AG09319 (cell line): Measurements from ENCODE around the gene SYNGR1.
A peak's percentile ranks its signal among the peaks of the same experiment; 100 is the strongest.

Source experiments
- DNase-seq: peaks from one replicate; pipeline ENCODE4 v3.0.0-alpha.2; 2010; ENCODE audit warnings: low read depth; ENCODE audit errors: extremely low read depth
- TF ChIP-seq, protein P1 (sequence below): IDR thresholded peaks from 2 replicates; pipeline ENCODE4 v1.5.1; 2011; ENCODE audit warnings: low read depth, mild to moderate bottlenecking, inconsistent platforms, low read length, moderate library complexity

Gene SYNGR1

DNA sequence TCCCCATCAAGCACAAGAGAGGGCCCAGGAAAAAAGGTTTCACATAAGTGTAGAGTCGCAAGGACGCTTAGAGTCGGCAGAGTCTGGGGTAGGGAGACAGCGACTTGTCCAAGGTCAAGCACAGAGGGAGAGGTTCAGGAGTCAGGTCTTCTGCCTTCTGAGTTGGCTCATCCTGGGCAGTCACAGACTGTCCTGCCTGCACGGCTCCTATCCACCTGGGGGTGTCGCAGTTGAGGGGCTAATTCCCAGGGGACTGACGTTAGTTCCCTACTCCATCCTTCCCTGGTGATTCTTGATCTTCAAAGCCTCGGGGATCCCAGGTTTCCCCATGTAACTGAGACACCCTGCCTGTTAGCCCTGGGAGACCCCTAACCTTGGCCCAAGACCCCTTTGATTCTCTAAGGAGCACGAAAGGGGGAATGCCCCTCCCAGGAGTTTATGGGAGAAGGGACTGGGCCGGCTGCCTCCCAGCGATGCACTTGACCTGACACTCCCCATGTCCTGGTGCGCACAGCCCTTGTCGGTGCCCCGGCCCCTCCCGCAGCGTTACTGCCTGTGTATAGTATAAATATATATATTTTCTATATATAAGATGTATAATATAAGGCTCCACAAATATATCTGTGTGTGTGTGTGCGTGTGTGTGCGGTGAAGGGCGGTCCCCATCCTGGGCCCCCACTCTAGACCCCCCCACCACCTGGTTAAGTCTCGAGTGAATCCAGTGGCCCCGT lies 35.1 kb downstream of the SYNGR1 start:
- DNase-seq: no peak
- TF ChIP-seq, protein P1, sequence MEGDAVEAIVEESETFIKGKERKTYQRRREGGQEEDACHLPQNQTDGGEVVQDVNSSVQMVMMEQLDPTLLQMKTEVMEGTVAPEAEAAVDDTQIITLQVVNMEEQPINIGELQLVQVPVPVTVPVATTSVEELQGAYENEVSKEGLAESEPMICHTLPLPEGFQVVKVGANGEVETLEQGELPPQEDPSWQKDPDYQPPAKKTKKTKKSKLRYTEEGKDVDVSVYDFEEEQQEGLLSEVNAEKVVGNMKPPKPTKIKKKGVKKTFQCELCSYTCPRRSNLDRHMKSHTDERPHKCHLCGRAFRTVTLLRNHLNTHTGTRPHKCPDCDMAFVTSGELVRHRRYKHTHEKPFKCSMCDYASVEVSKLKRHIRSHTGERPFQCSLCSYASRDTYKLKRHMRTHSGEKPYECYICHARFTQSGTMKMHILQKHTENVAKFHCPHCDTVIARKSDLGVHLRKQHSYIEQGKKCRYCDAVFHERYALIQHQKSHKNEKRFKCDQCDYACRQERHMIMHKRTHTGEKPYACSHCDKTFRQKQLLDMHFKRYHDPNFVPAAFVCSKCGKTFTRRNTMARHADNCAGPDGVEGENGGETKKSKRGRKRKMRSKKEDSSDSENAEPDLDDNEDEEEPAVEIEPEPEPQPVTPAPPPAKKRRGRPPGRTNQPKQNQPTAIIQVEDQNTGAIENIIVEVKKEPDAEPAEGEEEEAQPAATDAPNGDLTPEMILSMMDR: peak; percentile 17

DNA sequence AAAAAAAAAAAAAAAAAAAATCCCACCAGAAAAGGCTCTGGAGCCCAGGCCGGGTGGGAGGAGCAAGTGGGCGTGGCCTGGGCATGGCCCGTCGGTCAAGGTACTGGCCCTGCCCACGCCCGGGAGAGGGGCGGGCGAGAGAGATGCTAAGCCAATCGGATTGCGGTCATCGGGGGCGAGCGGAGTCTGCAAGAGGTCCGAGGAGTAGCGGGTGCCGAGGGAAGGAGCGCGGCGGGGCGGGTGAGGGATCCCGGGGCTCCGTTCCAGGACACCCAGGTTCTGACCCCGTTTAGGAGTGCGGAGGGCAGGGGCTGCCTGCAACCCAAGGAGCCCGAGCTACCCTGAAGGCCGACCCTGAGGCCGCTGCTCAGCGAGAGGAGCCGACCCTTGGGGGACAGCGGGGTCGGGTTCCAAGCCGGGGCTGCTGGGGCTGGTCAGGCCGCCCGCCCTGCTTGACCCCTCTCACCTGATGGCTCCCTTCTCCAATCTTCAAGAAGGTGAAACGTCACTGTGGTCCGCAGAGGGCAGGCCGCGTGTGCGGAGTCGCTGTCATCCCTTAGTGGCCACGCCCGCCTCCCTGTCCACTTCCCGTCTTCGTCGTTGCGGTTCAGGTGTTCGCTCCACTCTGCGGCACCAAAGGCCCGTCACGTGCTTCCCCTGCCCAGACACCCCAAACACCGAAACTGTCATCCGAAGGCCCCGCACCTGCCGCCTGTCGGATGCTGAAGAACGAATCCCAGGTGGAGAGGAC lies 38.6 kb downstream of the SYNGR1 start:
- DNase-seq: peak; percentile 44
- TF ChIP-seq, protein P1: no peak

DNA sequence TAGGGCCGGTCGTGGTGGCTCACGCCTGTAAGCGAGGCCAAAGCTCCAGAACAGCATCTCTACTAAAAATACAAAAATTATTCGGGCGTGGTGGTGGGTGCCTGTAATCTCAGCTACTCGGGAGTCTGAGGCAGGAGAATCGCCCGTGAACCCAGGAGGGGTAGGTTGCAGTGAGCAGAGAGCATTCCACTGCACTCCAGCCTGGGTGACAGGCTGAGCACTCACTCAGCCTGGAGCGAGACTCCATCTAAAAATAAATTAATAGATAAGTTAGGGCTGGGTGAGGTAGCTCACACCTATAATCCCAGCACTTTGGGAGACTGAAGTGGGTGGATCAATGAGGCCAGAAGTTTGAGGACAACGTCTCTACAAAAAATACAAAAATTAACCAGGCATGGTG lies 39.6 kb downstream of the SYNGR1 start:
- TF ChIP-seq, protein P1: no peak
- DNase-seq: no peak

DNA sequence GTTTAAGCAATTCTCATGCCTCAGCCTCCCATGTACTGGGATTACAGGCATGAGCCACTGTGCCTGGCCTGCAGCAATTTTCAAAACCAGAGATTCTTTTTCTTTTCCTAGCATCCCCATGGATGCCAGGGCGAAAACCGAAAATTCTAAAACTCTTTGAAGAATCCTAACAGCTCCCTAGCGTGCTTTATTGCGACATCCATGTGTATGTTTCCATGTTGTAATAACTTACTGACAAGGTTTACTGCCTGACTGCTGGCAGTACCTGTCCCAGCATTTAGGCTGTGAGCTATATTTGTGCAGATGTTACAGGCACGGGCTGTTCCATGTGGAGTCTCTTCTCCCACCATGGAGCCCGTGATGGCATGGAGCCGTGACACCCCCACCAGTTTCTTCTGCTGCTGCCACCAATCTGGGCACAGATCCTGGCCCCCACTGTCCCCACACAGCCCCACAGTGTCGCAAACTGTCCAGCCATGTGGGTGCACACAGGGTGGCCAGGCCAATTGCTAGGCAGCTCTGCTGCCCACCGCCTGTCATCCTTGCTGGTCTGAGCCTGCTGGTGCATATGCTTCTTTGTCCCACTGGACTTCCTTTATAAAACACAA lies 42.7 kb downstream of the SYNGR1 start:
- DNase-seq: no peak
- TF ChIP-seq, protein P1: no peak

DNA sequence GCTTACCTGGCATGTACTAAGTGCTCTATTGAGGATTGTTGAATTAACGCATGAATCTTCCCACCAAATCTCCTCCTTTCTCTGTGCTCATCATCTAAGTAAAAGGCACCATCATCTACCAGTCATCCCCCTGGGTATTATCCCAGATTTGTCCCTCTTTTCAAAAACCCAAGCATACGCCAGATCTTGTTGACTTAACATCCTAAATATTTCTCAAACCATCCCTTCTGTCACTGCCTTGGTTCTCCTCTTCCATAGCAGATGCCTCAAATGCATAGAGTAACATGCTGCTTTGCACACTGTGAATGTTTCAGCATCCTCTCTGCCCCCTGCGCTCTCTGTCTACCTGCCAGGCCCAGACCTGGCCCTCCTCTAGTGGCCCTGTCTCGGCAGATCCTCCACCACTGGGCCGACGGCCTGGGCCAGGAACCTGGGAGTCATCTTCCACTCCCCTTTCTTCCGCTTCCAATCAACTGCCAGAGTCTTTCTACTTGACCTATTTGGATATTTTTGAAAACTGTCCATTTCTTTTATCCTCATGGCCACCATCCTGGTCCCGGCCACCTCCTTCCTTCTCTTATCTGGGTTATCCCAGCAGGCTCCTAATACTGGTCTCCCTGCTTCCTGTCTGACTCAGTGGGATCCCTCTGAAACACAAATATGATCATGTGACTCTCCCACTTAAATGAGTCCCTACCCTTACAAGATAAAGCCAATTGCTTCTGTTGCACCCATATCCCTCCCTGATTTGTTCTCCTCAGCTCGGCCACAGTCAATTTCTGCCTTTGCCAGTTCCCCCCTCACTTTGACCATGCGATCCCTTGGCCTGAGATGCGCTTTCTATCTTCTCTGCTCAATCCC lies 46.4 kb downstream of the SYNGR1 start:
- TF ChIP-seq, protein P1: no peak
- DNase-seq: no peak

DNA sequence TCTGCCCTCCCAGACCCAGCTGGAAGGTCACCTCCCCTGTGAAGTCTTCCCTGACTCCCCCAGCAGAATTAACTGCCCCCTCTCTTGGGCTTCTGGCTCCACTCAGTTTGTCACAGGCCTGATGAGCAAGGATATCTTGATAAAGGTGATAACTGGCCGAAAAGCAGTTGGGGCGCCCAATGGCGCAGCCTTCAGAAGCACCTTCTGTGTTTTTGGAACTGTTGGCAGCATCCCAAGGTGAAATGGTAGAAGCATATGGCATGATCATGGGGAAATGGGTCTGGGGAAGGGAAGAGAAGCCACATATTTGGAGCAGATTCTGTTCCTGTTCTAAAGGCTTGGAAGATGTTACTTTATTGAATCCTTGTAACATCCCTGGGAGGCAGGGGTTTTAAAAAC lies 47.0 kb downstream of the SYNGR1 start:
- no peak for DNase-seq
- TF ChIP-seq, protein P1: no peak

DNA sequence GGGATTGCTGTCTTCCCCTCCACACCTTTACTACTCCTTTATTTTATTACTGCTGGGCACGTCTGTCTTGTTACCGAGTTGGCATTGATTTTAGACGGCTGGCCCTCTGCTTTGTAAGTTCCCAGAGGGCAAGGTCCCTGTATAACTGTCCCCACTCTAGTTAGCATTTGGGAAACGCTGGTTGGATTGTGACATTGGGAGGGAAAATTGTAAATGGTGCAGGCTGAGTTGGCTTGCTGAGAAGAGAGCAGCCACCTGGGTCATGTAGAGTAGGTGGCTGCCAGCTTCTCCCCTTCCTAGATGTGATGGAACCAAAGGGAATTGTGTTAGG lies 51.5 kb downstream of the SYNGR1 start:
- no peak for DNase-seq
- TF ChIP-seq, protein P1: no peak
